Activated T-cell treated with anti-CD3 and anti-CD28 coated beads for 24 hours (primary cell): Measurements from ENCODE around the gene ZFP69.
A peak's percentile ranks its signal among the peaks of the same experiment; 100 is the strongest.

Experiments used
- DNase-seq: peaks from one replicate; pipeline ENCODE4 v3.0.0-alpha.2; 2020; ENCODE audit warnings: low read depth

The ZFP69 gene

DNA sequence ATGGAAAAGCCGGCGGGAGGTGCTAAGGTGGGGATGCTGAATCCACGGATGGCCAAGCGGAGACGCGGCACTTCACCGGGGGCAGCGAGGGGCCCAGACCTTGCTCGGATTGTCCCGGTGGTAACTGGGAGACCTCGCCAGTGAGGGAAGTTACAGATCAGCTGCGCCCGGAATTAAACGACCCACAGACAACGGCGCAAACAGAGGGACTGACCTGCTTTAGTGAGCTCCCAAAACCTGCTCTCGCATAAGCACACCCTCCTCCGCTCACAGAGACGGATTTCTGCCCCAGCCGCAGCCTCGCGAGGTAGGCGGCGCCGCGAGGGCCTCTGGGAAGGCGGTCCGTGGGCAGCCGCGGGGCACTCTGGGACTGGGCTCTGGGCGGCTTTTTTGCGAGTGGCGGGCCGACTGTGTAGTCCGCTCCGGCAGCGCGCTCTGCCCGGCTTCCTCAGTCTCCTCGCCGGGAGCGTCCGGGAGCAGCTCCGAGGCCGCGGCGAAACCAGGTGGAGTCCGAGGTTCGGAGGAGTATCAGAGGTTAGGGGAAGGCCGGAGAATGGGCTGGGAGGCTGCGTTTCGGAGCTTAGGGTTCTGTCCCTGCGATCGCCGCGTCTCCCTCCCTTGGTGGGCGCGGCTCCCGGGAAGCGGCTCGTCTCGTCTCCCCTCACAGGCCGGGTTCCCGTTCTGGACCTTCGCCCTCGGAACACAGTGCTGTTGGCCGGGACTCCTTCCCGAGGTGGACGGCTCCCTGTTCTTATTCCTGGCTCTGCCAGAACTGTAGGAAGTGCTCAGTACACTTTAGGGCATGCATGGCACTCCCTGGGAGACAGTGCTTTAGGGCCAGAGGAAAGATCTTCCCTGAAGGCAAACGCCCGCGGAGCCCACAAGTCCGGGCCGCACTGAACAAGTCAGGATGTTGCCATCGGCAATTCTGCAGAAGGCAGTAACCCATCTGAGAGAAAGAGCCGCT is 31.6 kb downstream of the ZFP69 start, which contains the start of gene EXO5:
EXO5 (plus strand) TSS at position 393 of the 967 bp plus-strand sequence. CDS start 5,778 bp downstream, outside the sequence.
- DNase-seq = peak; percentile 82

DNA sequence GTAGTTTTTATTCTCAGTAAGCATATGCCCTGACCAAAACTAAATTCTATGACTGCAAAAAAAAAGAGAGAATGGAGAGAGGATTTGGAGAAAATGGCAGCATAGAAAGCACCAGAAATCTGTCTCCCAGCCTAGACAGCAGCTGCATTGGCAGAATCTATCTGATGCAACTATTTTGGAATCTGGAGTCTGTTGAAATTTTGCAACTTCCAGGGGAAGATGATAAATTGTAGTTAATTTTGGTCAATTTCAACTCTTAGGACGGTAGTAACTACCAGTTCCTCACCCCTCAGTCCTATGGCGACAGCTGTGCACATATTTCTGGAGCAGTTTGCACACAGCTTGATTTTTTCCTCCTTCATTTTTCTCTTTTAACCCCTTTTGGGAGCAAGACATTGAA is 42.4 kb downstream of the ZFP69 start:
- DNase-seq = no peak

DNA sequence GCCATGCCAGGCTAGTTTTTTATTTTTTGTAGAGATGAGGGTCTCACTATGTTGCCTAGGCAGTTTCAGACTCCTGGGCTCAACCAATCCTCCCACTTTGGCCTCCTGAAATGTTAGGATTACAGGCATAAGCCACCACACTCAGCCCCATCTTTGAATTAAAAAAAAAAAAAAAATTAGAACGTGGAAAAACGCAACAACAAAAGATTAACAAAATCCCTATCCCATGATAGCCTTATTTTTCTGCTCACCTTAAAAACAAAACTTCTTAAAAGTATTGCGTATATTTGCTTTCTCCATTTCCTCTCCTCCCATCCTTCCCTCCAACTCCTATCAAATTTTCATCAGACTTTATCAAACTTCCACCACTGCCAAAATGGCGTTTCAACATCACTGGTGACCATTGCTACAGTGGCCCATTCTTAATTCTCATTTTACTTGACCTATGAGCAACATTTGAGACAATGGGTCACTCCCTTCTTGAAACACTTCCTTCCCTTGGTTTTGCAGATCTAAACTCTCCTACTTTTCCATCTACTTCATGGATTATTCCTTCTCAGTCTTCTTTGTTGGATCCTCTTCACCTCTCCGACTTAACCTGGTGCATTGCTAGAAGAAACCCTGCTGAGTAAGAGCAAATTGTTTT is 53.8 kb downstream of the ZFP69 start:
- DNase-seq = no peak

DNA sequence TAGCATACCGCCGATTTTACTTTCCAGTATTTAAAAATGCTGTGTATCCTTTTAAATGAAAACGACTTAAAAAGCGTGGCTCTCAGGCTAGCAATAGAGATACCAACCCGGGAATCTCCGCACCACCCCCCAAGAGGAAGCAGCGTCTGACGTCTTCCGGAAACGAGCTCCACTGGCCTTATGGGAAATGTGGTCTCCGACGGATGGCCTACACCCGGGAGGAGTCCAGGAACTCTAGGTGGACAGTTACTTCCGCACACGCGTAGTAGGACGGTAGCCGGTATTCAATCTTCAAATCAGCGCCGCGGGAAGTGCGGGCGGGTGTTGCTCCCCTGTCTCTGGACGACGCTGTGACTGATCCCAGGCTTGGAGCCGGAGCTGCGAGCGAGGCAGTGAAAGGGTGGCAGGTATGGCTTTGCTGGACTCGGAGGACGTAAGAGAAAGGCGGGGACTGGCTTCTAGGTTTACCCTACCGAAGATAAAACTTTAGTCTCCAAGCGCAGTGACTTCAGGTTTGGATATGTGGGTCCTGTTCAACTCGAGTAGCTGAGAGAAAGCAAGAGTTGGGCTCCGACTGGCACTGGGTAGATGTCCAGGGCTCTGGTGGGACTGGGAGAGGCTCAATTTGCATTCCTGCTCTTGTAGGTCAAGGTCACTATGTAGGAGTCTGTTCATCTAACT is 54.4 kb downstream of the ZFP69 start, which contains the start of gene ZNF684:
ZNF684 (plus strand) TSS at position 257 of the 681 bp plus-strand sequence. CDS start 1,530 bp downstream, outside the sequence.
- DNase-seq = peak; percentile 84

DNA sequence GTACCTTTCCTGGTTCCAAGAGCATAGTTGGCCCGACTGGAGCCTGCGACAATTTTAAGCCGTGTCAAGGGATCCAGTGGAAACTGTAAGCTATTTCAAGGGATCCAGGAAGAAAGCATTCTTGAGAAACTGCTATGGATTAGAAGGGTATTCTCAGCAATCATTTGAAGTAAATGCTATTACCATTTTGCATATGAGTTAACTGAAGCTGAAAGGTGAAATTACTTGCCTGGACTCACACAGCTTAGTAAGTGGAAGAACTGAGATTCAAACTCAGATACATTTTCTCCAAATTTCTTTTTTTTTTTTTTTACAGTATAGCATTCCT is 54.9 kb downstream of the ZFP69 start:
- DNase-seq = no peak

DNA sequence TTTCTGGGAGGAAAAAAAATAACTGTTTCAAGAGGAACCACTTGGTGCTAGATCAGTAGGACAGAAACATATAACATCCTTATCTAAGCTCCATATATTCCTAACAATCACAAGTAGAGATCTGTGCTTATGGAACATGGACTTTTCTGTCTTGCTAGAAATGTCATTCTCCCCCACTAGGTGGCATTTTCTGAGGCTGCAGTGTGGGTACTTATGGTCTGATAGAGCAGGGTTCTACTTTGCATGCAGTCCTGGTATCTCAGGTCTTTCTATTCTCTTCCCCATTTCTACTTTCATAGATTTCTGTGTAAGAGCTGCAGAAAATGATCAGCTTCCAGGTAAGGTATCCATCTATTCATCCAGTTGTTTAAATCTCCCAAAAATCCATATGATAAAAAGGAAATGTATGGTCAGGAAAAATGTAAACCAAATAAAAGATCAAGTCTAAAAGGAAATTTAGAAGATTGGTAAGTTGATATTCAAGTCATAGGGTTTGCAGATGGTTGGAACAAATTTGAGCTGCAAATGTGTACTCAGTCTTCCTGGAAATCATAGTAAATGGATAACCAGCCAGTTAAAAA is 55.8 kb downstream of the ZFP69 start:
- DNase-seq = peak; percentile 15

DNA sequence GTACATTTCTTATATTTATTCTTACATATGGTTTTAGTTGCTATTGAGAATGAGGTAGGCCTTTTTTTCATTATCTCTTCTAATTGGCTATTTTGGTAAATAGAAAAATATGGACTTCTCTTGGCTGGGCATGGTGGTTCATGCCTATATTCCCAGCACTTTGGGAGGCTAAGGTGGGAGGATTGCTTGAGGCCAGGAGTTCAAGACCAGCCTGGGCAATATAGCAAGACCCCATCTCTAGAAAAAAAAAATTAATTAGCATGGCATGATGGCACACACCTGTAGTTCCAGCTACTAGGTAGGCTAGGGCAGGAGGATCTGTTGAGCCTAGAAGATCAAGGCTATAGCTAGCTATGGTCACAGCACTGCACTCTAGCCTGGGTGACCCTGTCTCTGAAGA is 57.5 kb downstream of the ZFP69 start:
- no peak for DNase-seq

DNA sequence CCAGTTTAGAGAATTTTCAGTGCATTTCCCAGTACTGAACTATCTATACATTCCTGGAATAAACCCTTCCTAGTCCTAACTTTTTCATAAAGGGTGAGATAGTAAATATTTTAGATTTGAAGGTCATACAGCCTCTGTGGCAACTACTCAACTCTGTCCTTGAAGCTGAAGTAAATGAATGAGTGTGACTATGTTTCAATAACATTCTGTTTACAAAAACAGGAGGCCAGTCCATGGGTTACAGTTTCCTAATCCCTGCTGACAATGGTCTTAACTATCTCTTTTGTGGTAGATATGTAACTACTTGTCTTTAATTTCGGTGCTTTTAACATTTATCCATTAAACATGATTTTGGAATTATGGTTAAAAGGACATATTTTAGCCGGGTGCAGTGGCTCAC is 58.6 kb downstream of the ZFP69 start:
- DNase-seq = no peak

DNA sequence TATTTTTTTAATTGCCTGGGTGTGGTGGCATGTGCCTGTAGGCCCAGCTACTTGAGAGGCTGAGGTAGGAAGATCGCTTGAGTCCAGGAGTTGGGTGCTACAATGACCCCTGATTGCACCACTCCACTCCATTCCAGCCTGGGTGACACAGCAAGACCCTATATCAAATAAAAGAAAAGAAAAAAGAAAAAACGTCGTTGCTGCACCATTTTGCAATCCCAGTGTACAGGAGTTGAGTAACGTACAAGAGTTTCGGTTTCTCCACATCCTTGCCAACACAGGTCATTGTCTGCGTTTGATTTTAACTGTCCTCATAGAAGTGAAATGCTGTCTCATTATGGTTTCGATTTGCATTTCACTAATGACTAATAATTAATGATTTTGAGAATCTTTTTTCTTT is 62.2 kb downstream of the ZFP69 start:
- no peak for DNase-seq
